ENCODE measurements around the gene SLC27A5. TPM values are rescaled to one million over a fixed set of nuclear protein-coding genes. Genes with fewer than 3 reads are reported as not detected.
A peak's percentile ranks its signal among the peaks of the same experiment; 100 is the strongest.
"Not testable (repeated sequence)": the region's sequence is repeated elsewhere in the genome, so short reads cannot be mapped to it uniquely, and the experiment has no call there.

The SLC27A5 gene
- total RNA-seq, 1 donor = 1.9 TPM

- Histone ChIP-seq H3K4me1 (ENCODE audit: insufficient read depth, low read length) (peaks cover 32% of the 10 kb centered on the region), H3K9me3 (ENCODE audit: low read depth, low read length) (no peaks in the 10 kb centered on the region), H3K27me3 (ENCODE audit: insufficient read depth, low read length) (peaks cover 2% of the 10 kb centered on the region), H3K4me3 (ENCODE audit: low read length) (peak within 1 kb of the TSS; percentile 76)
Observed at GRCh38 chr19:58543826-58544590, 32.2 kb upstream of the SLC27A5 start, which contains the start of gene TRIM28. Gene TRIM28 (plus strand): TSS chr19:58544064. CDS start chr19:58544758, 694 bp downstream.

- peaks cover 44% of the 10 kb centered on the region for H3K4me1 ChIP-seq (ENCODE audit: insufficient read depth, low read length)
- not testable (repeated sequence) for H3K27me3 ChIP-seq (ENCODE audit: insufficient read depth, low read length); H3K9me3 ChIP-seq (ENCODE audit: low read depth, low read length); H3K4me3 ChIP-seq (ENCODE audit: low read length)
Observed at GRCh38 chr19:58542641-58543372, 31.0 kb upstream of the SLC27A5 start.

- H3K4me3 ChIP-seq (ENCODE audit: low read length); H3K27me3 ChIP-seq (ENCODE audit: insufficient read depth, low read length); H3K9me3 ChIP-seq (ENCODE audit: low read depth, low read length): not testable (repeated sequence)
- peaks cover 29% of the 10 kb centered on the region for H3K4me1 ChIP-seq (ENCODE audit: insufficient read depth, low read length)
Observed at GRCh38 chr19:58539169-58539559, 27.4 kb upstream of the SLC27A5 start.

GRCh38 chr19:58538257-58539168 lies 26.7 kb upstream of the SLC27A5 start:
- no peaks in the 10 kb centered on the region for H3K9me3 ChIP-seq (ENCODE audit: low read depth, low read length)
- peaks cover 27% of the 10 kb centered on the region for H3K4me1 ChIP-seq (ENCODE audit: insufficient read depth, low read length)
- H3K4me3 ChIP-seq (ENCODE audit: low read length) = peak overlapping the region; percentile 19
- peaks cover 2% of the 10 kb centered on the region for H3K27me3 ChIP-seq (ENCODE audit: insufficient read depth, low read length)

GRCh38 chr19:58536852-58537798 lies 25.3 kb upstream of the SLC27A5 start:
- H3K27me3 ChIP-seq (ENCODE audit: insufficient read depth, low read length) = peaks cover 2% of the 10 kb centered on the region
- no peaks in the 10 kb centered on the region for H3K9me3 ChIP-seq (ENCODE audit: low read depth, low read length)
- no peak overlapping the region for H3K4me3 ChIP-seq (ENCODE audit: low read length)
- H3K4me1 ChIP-seq (ENCODE audit: insufficient read depth, low read length) = peaks cover 22% of the 10 kb centered on the region

- Histone ChIP-seq H3K4me1 (ENCODE audit: insufficient read depth, low read length) (peaks cover 22% of the 10 kb centered on the region), H3K27me3 (ENCODE audit: insufficient read depth, low read length) (peaks cover 2% of the 10 kb centered on the region), H3K9me3 (ENCODE audit: low read depth, low read length) (no peaks in the 10 kb centered on the region)
Observed at GRCh38 chr19:58535857-58536256, 24.1 kb upstream of the SLC27A5 start.

GRCh38 chr19:58531034-58531840 lies 19.4 kb upstream of the SLC27A5 start:
- no peaks in the 10 kb centered on the region for H3K9me3 ChIP-seq (ENCODE audit: low read depth, low read length)
- no peaks in the 10 kb centered on the region for H3K4me1 ChIP-seq (ENCODE audit: insufficient read depth, low read length)
- no peak overlapping the region for H3K4me3 ChIP-seq (ENCODE audit: low read length)
- no peaks in the 10 kb centered on the region for H3K27me3 ChIP-seq (ENCODE audit: insufficient read depth, low read length)

More at GRCh38 chr19:58535857-58536256, 24.1 kb upstream of the SLC27A5 start:
- no peak overlapping the region for H3K4me3 ChIP-seq (ENCODE audit: low read length)

- Histone ChIP-seq H3K4me3 (ENCODE audit: low read length) (no peak overlapping the region), H3K9me3 (ENCODE audit: low read depth, low read length) (no peaks in the 10 kb centered on the region), H3K27me3 (ENCODE audit: insufficient read depth, low read length) (no peaks in the 10 kb centered on the region), H3K4me1 (ENCODE audit: insufficient read depth, low read length) (no peaks in the 10 kb centered on the region)
Observed at GRCh38 chr19:58529405-58529804, 17.6 kb upstream of the SLC27A5 start.

- Histone ChIP-seq H3K27me3 (ENCODE audit: insufficient read depth, low read length) (no peaks in the 10 kb centered on the region), H3K9me3 (ENCODE audit: low read depth, low read length) (no peaks in the 10 kb centered on the region), H3K4me3 (ENCODE audit: low read length) (no peak overlapping the region), H3K4me1 (ENCODE audit: insufficient read depth, low read length) (peaks cover 22% of the 10 kb centered on the region)
Observed at GRCh38 chr19:58522709-58523108, 10.9 kb upstream of the SLC27A5 start.

- H3K4me3 ChIP-seq (ENCODE audit: low read length) = no peak overlapping the region
Observed at GRCh38 chr19:58521651-58522050, 9.9 kb upstream of the SLC27A5 start.

GRCh38 chr19:58520257-58520599 lies 8.4 kb upstream of the SLC27A5 start:
- Histone ChIP-seq H3K4me3 (ENCODE audit: low read length) (peak overlapping the region; percentile 73), H3K4me1 (ENCODE audit: insufficient read depth, low read length) (peaks cover 23% of the 10 kb centered on the region), H3K27me3 (ENCODE audit: insufficient read depth, low read length) (no peaks in the 10 kb centered on the region), H3K9me3 (ENCODE audit: low read depth, low read length) (no peaks in the 10 kb centered on the region)

More at GRCh38 chr19:58521651-58522050, 9.9 kb upstream of the SLC27A5 start:
- Histone ChIP-seq H3K27me3 (ENCODE audit: insufficient read depth, low read length) (no peaks in the 10 kb centered on the region), H3K4me1 (ENCODE audit: insufficient read depth, low read length) (peaks cover 23% of the 10 kb centered on the region), H3K9me3 (ENCODE audit: low read depth, low read length) (no peaks in the 10 kb centered on the region)

- no peaks in the 10 kb centered on the region for H3K27me3 ChIP-seq (ENCODE audit: insufficient read depth, low read length)
- H3K4me3 ChIP-seq (ENCODE audit: low read length) = peak within 1 kb of the TSS; percentile 73
- H3K4me1 ChIP-seq (ENCODE audit: insufficient read depth, low read length) = peaks cover 25% of the 10 kb centered on the region
- no peaks in the 10 kb centered on the region for H3K9me3 ChIP-seq (ENCODE audit: low read depth, low read length)
Observed at GRCh38 chr19:58519355-58520256, 7.8 kb upstream of the SLC27A5 start, which contains the start of gene ZBTB45. Gene ZBTB45 (minus strand): TSS chr19:58519810. CDS start chr19:58517673, 2,137 bp downstream.

GRCh38 chr19:58519087-58519354 lies 7.2 kb upstream of the SLC27A5 start:
- H3K27me3 ChIP-seq (ENCODE audit: insufficient read depth, low read length) = no peaks in the 10 kb centered on the region
- peaks cover 29% of the 10 kb centered on the region for H3K4me1 ChIP-seq (ENCODE audit: insufficient read depth, low read length)
- peak overlapping the region; percentile 73 for H3K4me3 ChIP-seq (ENCODE audit: low read length)
- H3K9me3 ChIP-seq (ENCODE audit: low read depth, low read length) = no peaks in the 10 kb centered on the region
